ENCODE measurements around the gene SYTL3.

Gene SYTL3

GRCh38 chr6:158737082-158737709 is 87.3 kb downstream of the SYTL3 start:
- no peak for DNase-seq

GRCh38 chr6:158737710-158738615 is 88.1 kb downstream of the SYTL3 start:
- no peak for DNase-seq

- no peak for DNase-seq
Observed at GRCh38 chr6:158739673-158740072, 89.8 kb downstream of the SYTL3 start.

- DNase-seq = no peak
Observed at GRCh38 chr6:158743033-158743651, 93.3 kb downstream of the SYTL3 start.

GRCh38 chr6:158744986-158745430 is 95.2 kb downstream of the SYTL3 start:
- no peak for DNase-seq

- no peak for DNase-seq
Observed at GRCh38 chr6:158751224-158751623, 101.4 kb downstream of the SYTL3 start.

GRCh38 chr6:158751921-158752320 is 102.1 kb downstream of the SYTL3 start:
- DNase-seq = no peak

- no peak for DNase-seq
Observed at GRCh38 chr6:158752613-158753012, 102.8 kb downstream of the SYTL3 start.

- no peak for DNase-seq
Observed at GRCh38 chr6:158753811-158754210, 104.0 kb downstream of the SYTL3 start.

- DNase-seq = no peak
Observed at GRCh38 chr6:158754738-158755137, 104.9 kb downstream of the SYTL3 start.

GRCh38 chr6:158755636-158756035 is 105.8 kb downstream of the SYTL3 start:
- no peak for DNase-seq

- DNase-seq = no peak
Observed at GRCh38 chr6:158756126-158756525, 106.3 kb downstream of the SYTL3 start.

- DNase-seq = no peak
Observed at GRCh38 chr6:158756977-158757752, 107.3 kb downstream of the SYTL3 start.

- no peak for DNase-seq
Observed at GRCh38 chr6:158757753-158758090, 107.9 kb downstream of the SYTL3 start.

GRCh38 chr6:158758451-158758860 is 108.6 kb downstream of the SYTL3 start:
- no peak for DNase-seq

- DNase-seq = no peak
Observed at GRCh38 chr6:158758941-158759479, 109.2 kb downstream of the SYTL3 start.

GRCh38 chr6:158759966-158760617 is 110.2 kb downstream of the SYTL3 start:
- no peak for DNase-seq

- DNase-seq = no peak
Observed at GRCh38 chr6:158760618-158761250, 110.9 kb downstream of the SYTL3 start.

- DNase-seq = no peak
Observed at GRCh38 chr6:158761746-158762145, 111.9 kb downstream of the SYTL3 start.

GRCh38 chr6:158762787-158763433 is 113.1 kb downstream of the SYTL3 start:
- DNase-seq = no peak

Measured in kidney glomerular epithelial cell (primary cell).